Loucy (cell line): ENCODE data around the gene BCR.

Experiments used
- H2AFZ ChIP-seq: fragments of 200-600 bp; sonication (generic); 2 replicates; pipeline ENCODE4 v1.6.0; 2016; ENCODE audit warnings: antibody characterized with exemption, mild to moderate bottlenecking, low read length, moderate library complexity
- H3F3A ChIP-seq: fragments of 200-600 bp; 2 replicates; pipeline ENCODE4 v1.6.0; 2016; ENCODE audit warnings: antibody characterized with exemption, low read depth, mild to moderate bottlenecking
- H3K27me3 ChIP-seq: fragments of 200-600 bp; sonication (generic); 2 replicates; pipeline ENCODE4 v1.6.1; 2014; ENCODE audit warnings: low read length, mild to moderate bottlenecking; ENCODE audit not compliant: insufficient read depth, poor library complexity, severe bottlenecking
- H3K36me3 ChIP-seq: fragments of 200-600 bp; sonication (generic); 2 replicates; pipeline ENCODE4 v1.6.1; 2016; ENCODE audit warnings: low read length; ENCODE audit not compliant: insufficient read depth
- H3K4me1 ChIP-seq: fragments of 200-600 bp; sonication (generic); 2 replicates; pipeline ENCODE4 v1.5.1; 2014; ENCODE audit warnings: low read length, mild to moderate bottlenecking; ENCODE audit not compliant: insufficient read depth, poor library complexity, severe bottlenecking
- H3K4me2 ChIP-seq: fragments of 200-600 bp; sonication (generic); 2 replicates; pipeline ENCODE4 v1.6.0; 2014; ENCODE audit warnings: antibody characterized with exemption, low read length, low read depth, mild to moderate bottlenecking; ENCODE audit not compliant: poor library complexity, severe bottlenecking
- H3K4me3 ChIP-seq: fragments of 200-600 bp; sonication (generic); 2 replicates; pipeline ENCODE4 v1.5.1; 2014; ENCODE audit warnings: low read length, mild to moderate bottlenecking, mixed read lengths; ENCODE audit not compliant: poor library complexity, severe bottlenecking
- H3K79me2 ChIP-seq: fragments of 200-600 bp; sonication (generic); 2 replicates; pipeline ENCODE4 v1.6.1; 2014; ENCODE audit warnings: low read length; ENCODE audit not compliant: insufficient read depth
- H3K9ac ChIP-seq: fragments of 200-600 bp; sonication (generic); 2 replicates; pipeline ENCODE4 v1.6.0; 2014; ENCODE audit warnings: mild to moderate bottlenecking, low read depth, low read length, moderate library complexity; ENCODE audit not compliant: poor library complexity, severe bottlenecking
- H3K9me2 ChIP-seq: fragments of 200-600 bp; sonication (generic); replicated peaks from 2 replicates; pipeline ENCODE4 v1.6.1; 2016; ENCODE audit warnings: low read depth, low read length, mixed read lengths
- H3K9me3 ChIP-seq: fragments of 200-600 bp; sonication (generic); 2 replicates; pipeline ENCODE4 v1.6.1; 2014; ENCODE audit warnings: mild to moderate bottlenecking, antibody characterized with exemption, low read length, low read depth; ENCODE audit not compliant: insufficient read depth
- H4K20me1 ChIP-seq: fragments of 200-600 bp; sonication (generic); 2 replicates; pipeline ENCODE4 v1.6.0; 2014; ENCODE audit warnings: antibody characterized with exemption, low read length, mild to moderate bottlenecking; ENCODE audit not compliant: insufficient read depth, poor library complexity, severe bottlenecking
- EZH2phosphoT487 ChIP-seq: fragments of 200-600 bp; IDR thresholded peaks from 2 replicates; pipeline ENCODE4 v1.6.1; 2018; ENCODE audit warnings: antibody characterized with exemption, mild to moderate bottlenecking, moderate library complexity, borderline replicate concordance
- TF ChIP-seq, protein P1 (sequence below): fragments of 200-600 bp; sonication (generic); conservative IDR thresholded peaks from 2 replicates; pipeline ENCODE4 v1.5.1; 2014; ENCODE audit warnings: mild to moderate bottlenecking, antibody characterized with exemption, low read length

The BCR gene

DNA sequence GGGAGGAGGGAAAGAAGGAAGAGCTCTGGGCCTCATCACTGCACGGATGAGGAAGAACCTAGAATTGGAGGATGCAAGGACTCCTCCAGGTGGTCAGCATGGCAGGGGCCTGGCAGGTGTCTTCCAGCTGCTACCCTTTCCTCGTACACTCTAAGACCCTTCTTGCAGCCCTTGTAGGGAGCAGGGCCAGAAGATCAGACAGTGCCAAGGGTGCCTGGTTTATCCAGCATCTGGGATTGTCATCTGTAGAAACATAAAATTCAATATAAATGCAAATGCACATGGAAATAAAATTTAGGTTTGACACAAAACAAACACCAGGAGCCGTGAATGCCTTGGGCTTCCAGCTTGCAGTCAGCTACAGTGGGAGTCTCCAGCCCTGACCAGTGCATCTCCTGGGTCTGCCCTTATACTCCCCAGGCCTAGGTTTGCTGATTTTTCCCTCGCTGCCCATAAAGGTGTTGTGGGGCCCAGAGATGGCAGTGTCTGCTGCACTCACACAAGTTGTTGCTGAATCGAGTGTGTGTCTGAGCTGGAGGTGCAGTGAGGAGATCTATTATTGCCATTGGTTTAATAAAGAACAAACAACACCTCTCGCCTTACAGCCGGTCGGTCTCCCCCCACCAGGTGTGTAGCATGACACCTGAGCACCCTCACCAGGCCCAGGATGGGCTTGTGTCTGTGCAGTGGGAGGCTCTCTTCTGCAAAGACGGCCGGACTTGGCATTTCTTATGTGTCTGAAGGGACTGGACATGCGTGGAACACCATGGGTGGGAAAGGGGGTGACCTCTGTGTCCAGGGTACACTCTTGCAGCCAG lies 87.1 kb downstream of the BCR start:
- no peak overlapping the region for H2AFZ ChIP-seq
- TF ChIP-seq EZH2phosphoT487 = no peak
- TF ChIP-seq, protein P1, sequence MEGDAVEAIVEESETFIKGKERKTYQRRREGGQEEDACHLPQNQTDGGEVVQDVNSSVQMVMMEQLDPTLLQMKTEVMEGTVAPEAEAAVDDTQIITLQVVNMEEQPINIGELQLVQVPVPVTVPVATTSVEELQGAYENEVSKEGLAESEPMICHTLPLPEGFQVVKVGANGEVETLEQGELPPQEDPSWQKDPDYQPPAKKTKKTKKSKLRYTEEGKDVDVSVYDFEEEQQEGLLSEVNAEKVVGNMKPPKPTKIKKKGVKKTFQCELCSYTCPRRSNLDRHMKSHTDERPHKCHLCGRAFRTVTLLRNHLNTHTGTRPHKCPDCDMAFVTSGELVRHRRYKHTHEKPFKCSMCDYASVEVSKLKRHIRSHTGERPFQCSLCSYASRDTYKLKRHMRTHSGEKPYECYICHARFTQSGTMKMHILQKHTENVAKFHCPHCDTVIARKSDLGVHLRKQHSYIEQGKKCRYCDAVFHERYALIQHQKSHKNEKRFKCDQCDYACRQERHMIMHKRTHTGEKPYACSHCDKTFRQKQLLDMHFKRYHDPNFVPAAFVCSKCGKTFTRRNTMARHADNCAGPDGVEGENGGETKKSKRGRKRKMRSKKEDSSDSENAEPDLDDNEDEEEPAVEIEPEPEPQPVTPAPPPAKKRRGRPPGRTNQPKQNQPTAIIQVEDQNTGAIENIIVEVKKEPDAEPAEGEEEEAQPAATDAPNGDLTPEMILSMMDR = no peak
- H3K9ac ChIP-seq = no peak overlapping the region
- no peak overlapping the region for H3K4me2 ChIP-seq
- H3K79me2 ChIP-seq = peaks cover 12% of the 10 kb centered on the region; the same call in 1 of the 2 replicates
- H3K4me3 ChIP-seq = no peak overlapping the region
- no peaks in the 10 kb centered on the region for H3K4me1 ChIP-seq
- H3F3A ChIP-seq = no peaks in the 10 kb centered on the region
- peaks cover 41% of the 10 kb centered on the region for H4K20me1 ChIP-seq
- H3K27me3 ChIP-seq = no peaks in the 10 kb centered on the region
- no peaks in the 10 kb centered on the region for H3K9me2 ChIP-seq
- H3K9me3 ChIP-seq = no peaks in the 10 kb centered on the region
- peaks cover 100% of the 10 kb centered on the region; the same call in 1 of the 2 replicates for H3K36me3 ChIP-seq

DNA sequence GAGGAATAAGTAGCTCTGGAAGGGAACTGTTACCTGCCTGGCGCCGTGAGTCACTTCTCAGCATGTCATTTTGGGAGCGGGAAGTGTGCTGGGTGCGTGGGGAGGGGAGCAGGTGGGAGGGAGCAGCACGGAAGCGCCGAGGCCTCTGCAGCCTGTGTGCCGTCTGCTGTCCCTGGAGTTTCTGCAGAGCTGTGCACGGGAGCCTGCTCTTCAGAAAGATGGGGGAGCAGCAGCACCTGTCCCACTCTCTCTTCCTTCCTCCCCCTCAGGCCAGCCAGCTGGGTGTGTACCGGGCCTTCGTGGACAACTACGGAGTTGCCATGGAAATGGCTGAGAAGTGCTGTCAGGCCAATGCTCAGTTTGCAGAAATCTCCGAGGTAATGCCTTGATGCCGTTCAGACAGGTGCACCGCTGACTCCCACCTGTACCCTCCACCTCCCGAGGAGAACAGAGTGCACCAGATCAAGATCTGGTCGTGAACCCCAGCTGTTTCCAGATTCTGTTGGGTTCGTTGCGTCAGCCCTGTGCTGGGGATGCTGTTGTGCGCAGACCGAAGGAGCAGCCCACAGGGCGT lies 87.9 kb downstream of the BCR start:
- H3K9ac ChIP-seq = no peak overlapping the region
- H3K4me1 ChIP-seq = no peaks in the 10 kb centered on the region
- H3K36me3 ChIP-seq = peaks cover 100% of the 10 kb centered on the region; the same call in 1 of the 2 replicates
- H3K79me2 ChIP-seq = peaks cover 18% of the 10 kb centered on the region; the same call in 1 of the 2 replicates
- no peak overlapping the region for H3K4me3 ChIP-seq
- H3K27me3 ChIP-seq = no peaks in the 10 kb centered on the region
- H4K20me1 ChIP-seq = peaks cover 34% of the 10 kb centered on the region
- H3F3A ChIP-seq = no peaks in the 10 kb centered on the region
- no peak overlapping the region for H2AFZ ChIP-seq
- H3K4me2 ChIP-seq = no peak overlapping the region
- TF ChIP-seq, protein P1 = no peak
- no peak for TF ChIP-seq EZH2phosphoT487
- H3K9me3 ChIP-seq = no peaks in the 10 kb centered on the region
- H3K9me2 ChIP-seq = no peaks in the 10 kb centered on the region

DNA sequence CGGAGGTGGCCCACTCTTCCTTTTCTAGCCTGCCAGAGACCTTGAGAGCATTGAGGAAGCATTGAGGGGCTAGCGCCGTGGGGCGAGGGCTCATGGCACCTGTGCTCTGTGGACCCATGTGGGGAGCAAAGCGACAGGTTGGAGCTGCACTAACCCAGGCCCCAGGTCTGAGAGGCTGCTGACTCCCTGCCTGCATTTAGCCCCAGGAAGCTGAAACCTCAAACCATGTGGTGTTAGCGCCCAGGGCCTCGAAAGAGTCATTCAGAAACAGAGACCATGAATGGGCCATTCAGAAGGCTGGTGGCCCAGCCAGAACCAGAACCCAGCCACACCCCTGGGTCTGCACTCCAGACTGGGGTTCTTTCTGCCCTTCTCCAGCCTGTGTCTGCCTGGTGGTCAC lies 88.6 kb downstream of the BCR start:
- Histone ChIP-seq H3K36me3 (peaks cover 100% of the 10 kb centered on the region; the same call in 1 of the 2 replicates), H3K79me2 (peaks cover 12% of the 10 kb centered on the region; the same call in 1 of the 2 replicates), H3K9me3 (no peaks in the 10 kb centered on the region), H3F3A (no peaks in the 10 kb centered on the region), H2AFZ (no peak overlapping the region), H3K4me2 (no peak overlapping the region), H3K9ac (no peak overlapping the region), H3K9me2 (no peaks in the 10 kb centered on the region), H4K20me1 (peaks cover 29% of the 10 kb centered on the region), H3K27me3 (no peaks in the 10 kb centered on the region), H3K4me1 (no peaks in the 10 kb centered on the region), H3K4me3 (no peak overlapping the region)
- TF ChIP-seq EZH2phosphoT487 = no peak
- TF ChIP-seq, protein P1 = no peak
